ENCODE data around the gene MYOG. TPM values are rescaled to one million over a fixed set of nuclear protein-coding genes. Genes with fewer than 3 reads are reported as not detected.

Gene MYOG
- total and polyA plus RNA-seq, 2 of the 13 experiments (the other 11 are each of a cell fraction or from before 2014, with no cell fraction given) = not detected

DNA sequence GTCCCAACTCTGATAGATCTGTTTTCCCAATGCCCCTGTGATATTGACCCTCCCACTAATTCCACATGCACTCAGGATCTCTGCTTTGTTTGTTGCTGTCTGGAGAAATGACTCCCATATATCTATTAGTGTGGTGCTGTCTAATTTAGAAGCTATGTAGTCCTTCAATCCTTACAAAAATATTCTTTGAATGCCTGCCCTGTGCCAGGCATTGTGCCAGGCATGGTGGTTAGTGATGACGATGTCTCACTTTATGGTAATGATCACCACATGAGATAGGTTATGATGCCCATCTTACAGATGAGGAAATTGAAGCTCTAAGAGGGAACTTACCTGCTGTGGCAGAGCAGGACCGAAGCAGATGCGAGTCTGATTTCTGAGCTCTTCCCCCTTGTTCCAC lies 12.9 kb downstream of the MYOG start (continued):
- TF ChIP-seq, protein P1, sequence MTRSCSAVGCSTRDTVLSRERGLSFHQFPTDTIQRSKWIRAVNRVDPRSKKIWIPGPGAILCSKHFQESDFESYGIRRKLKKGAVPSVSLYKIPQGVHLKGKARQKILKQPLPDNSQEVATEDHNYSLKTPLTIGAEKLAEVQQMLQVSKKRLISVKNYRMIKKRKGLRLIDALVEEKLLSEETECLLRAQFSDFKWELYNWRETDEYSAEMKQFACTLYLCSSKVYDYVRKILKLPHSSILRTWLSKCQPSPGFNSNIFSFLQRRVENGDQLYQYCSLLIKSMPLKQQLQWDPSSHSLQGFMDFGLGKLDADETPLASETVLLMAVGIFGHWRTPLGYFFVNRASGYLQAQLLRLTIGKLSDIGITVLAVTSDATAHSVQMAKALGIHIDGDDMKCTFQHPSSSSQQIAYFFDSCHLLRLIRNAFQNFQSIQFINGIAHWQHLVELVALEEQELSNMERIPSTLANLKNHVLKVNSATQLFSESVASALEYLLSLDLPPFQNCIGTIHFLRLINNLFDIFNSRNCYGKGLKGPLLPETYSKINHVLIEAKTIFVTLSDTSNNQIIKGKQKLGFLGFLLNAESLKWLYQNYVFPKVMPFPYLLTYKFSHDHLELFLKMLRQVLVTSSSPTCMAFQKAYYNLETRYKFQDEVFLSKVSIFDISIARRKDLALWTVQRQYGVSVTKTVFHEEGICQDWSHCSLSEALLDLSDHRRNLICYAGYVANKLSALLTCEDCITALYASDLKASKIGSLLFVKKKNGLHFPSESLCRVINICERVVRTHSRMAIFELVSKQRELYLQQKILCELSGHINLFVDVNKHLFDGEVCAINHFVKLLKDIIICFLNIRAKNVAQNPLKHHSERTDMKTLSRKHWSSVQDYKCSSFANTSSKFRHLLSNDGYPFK (CRISPR knock-in tag; IDR thresholded peaks at IDR 0.05; ENCODE audit: borderline replicate concordance) = no peak

DNA sequence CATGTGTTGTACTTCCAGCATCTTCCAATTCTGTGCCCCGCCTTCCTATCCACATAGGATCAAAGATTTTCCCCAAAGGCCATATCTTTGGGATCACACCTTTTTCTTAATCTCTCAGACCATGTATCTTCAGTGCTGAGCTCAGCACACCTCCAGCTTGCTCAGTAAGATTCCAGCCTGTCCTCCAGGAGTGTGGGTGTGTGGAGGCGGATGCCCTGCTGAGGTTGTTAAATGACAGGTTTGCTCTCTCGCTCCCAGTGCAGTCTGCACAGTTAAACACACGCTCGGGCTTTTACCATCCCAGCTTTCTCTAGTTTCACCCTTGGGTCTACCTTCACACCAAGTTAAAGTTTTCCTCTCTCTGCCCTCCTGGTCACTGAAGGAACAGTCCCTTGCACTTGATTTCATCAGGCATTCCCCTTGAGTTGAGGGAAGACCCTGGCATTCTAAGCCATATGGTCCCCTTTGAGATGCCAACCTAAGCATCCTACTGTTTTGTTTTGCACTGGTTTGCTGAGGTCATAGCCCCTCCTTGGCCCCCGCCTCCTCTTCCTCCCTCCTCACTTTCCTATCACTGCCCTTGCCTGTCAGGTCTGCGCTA lies 13.7 kb downstream of the MYOG start:
- intact Hi-C loops (cut with micrococcal nuclease; ENCODE audit: unreplicated experiment) = no loop called here
- in situ Hi-C loops (cut with HindIII; ENCODE audit: extremely low pct_ligation_motif_present, low pct_unique_long_range_greater_than_20kb) = no loop called here
- H2AFZ ChIP-seq (ENCODE audit: low read length) = no peak overlapping the region
- no peaks in the 10 kb centered on the region for H3K36me3 ChIP-seq (replicated peaks in 1 of 2; ENCODE audit: control insufficient read depth in 1 of 2, insufficient read depth in 2 of 2, low read length in 2 of 2)
- DNase-seq (ENCODE audit: low spot score) (no peak), FAIRE-seq (no peak), ATAC-seq (no peak)
- no peaks in the 10 kb centered on the region for H3K9me3 ChIP-seq (ENCODE audit: low read length)
- POLR2A ChIA-PET = no interaction called here
- no peak for TF ChIP-seq ZNF83 (CRISPR knock-in tag; IDR thresholded peaks at IDR 0.05; ENCODE audit: borderline replicate concordance)
- TF ChIP-seq ZNF749 (CRISPR knock-in tag; IDR thresholded peaks at IDR 0.05; ENCODE audit: borderline replicate concordance) = no peak
- TF ChIP-seq NFYB (CRISPR knock-in tag; IDR thresholded peaks at IDR 0.05) = no peak
- TF ChIP-seq, protein P2, sequence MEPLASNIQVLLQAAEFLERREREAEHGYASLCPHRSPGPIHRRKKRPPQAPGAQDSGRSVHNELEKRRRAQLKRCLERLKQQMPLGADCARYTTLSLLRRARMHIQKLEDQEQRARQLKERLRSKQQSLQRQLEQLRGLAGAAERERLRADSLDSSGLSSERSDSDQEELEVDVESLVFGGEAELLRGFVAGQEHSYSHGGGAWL (CRISPR knock-in tag; IDR thresholded peaks at IDR 0.05) = no peak
- TF ChIP-seq, protein P3, sequence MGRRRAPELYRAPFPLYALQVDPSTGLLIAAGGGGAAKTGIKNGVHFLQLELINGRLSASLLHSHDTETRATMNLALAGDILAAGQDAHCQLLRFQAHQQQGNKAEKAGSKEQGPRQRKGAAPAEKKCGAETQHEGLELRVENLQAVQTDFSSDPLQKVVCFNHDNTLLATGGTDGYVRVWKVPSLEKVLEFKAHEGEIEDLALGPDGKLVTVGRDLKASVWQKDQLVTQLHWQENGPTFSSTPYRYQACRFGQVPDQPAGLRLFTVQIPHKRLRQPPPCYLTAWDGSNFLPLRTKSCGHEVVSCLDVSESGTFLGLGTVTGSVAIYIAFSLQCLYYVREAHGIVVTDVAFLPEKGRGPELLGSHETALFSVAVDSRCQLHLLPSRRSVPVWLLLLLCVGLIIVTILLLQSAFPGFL (CRISPR knock-in tag; IDR thresholded peaks at IDR 0.05) = no peak
- TF ChIP-seq TSC22D2 (CRISPR knock-in tag; IDR thresholded peaks at IDR 0.05; ENCODE audit: borderline replicate concordance) = no peak
- TF ChIP-seq ZNF652 (CRISPR knock-in tag; IDR thresholded peaks at IDR 0.05; ENCODE audit: borderline replicate concordance, low read depth) = no peak
- TF ChIP-seq, protein P4, sequence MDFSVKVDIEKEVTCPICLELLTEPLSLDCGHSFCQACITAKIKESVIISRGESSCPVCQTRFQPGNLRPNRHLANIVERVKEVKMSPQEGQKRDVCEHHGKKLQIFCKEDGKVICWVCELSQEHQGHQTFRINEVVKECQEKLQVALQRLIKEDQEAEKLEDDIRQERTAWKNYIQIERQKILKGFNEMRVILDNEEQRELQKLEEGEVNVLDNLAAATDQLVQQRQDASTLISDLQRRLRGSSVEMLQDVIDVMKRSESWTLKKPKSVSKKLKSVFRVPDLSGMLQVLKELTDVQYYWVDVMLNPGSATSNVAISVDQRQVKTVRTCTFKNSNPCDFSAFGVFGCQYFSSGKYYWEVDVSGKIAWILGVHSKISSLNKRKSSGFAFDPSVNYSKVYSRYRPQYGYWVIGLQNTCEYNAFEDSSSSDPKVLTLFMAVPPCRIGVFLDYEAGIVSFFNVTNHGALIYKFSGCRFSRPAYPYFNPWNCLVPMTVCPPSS (IDR thresholded peaks at IDR 0.05) = no peak
- no peak for TF ChIP-seq KDM2A (CRISPR knock-in tag; IDR thresholded peaks at IDR 0.05; ENCODE audit: borderline replicate concordance, low read depth)
- TF ChIP-seq SCMH1 (CRISPR knock-in tag; IDR thresholded peaks at IDR 0.05; ENCODE audit: borderline replicate concordance) = no peak
- no peak for TF ChIP-seq ATM (IDR thresholded peaks at IDR 0.05; ENCODE audit: borderline replicate concordance)
- TF ChIP-seq ZNF343 (CRISPR knock-in tag; IDR thresholded peaks at IDR 0.05) = no peak
- no peak for TF ChIP-seq SALL1 (CRISPR knock-in tag; IDR thresholded peaks at IDR 0.05)
- TF ChIP-seq TCF7L2 (IDR thresholded peaks at IDR 0.05; ENCODE audit: low read depth, low read length) = no peak
- H3K9ac ChIP-seq (ENCODE audit: insufficient read depth, low read depth, low read length) = no peak overlapping the region
- H3K4me2 ChIP-seq (ENCODE audit: low read depth, low read length) = no peak overlapping the region
- no TSS peak for BruUV-seq (replicated peaks)
- H3K4me1 ChIP-seq (ENCODE audit: insufficient read depth, low read length) = no peaks in the 10 kb centered on the region
- CTCF ChIA-PET (ENCODE audit: low intra/inter-chr PET ratio, low total read pairs) = no interaction called here
- H3K79me2 ChIP-seq (ENCODE audit: insufficient read depth, low read length) = no peaks in the 10 kb centered on the region
- H4K20me1 ChIP-seq (ENCODE audit: insufficient read depth, low read length) = no peaks in the 10 kb centered on the region
- WGBS (ENCODE audit: low lambda C conversion rate) = 31% methylated on average over 7 of the region's 7 CpGs
- peaks cover 0 to 4% of the 10 kb centered on the region in 2 experiments; a peak in 1 of 5 replicates for H3K27me3 ChIP-seq (ENCODE audit: control insufficient read depth in 1 of 2, insufficient read depth in 2 of 2, low read length in 2 of 2)
- H3K4me3 ChIP-seq (replicated peaks in 1 of 3; ENCODE audit: insufficient read depth in 1 of 3, low read depth in 2 of 3, low read length in 3 of 3) = no peak overlapping the region
- H3K27ac ChIP-seq (ENCODE audit: extremely low read length, insufficient read depth, low read length) = no peak overlapping the region
